ENCODE results near the gene LDLRAD4.
"Not testable (repeated sequence)": the region's sequence is repeated elsewhere in the genome, so short reads cannot be mapped to it uniquely, and the experiment has no call there.

Gene LDLRAD4

DNA sequence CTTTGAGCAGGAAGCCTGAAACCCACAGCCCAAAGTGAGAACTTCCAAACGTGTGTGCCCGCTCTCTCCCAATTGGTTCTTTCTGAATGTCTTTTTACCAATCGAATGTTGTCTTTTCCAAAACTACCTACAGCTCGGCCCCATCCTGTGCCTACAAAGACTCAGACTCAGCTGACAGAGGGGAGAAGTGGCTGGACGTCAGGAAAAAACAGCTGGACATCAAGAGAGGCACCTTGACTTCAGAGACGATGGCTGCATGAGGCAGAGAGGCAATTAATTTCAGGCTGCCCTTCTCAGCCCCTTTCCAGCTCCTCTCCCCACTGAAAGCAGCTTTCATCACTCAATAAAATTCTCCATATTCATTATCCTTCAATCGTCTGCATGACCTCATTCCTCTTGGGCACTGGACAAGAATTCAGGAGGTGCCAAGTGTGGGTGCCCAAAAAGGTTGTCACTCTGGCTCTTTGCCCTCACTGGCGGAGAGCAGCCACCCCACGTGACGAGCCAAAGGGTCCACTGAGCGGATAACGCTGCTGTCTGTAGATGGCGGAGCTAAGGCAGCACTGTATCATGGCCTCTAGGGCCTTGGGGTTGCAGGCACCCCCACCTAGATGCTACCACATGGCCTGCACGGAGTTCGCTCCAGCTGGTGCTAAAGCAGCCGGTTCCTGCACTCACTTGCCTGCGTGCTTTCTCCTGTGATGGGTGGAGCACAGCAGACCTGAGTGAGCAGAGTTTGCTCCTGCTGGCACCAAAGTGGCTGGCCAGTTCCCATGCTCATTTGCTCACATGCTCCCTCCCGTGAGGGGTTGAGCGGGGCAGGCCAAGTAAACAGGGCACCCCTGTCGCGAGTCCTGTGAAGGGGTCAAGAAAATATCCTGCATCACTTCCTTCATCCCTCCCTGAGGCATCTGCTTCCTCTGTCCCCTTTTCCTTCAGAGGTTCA lies 469.9 kb downstream of the LDLRAD4 start:
- DNase-seq (ENCODE audit: low read depth) = no peak

DNA sequence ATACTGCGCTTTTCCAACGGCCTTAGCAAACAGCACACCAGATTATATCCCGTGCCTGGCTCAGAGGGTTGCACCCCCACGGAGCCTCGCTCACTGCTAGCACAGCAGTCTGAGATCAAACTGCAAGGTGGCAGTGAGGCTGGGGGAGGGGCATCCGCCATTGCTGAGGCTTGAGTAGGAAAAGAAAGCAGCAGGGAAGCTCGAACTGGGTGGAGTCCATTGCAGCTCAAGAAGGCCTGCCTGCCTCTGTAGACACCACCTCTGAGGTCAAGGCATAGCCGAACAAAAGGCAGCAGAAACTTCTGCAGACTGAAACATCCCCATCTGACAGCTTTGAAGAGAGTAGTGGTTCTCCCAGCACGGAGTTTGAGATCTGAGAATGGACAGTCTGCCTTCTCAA lies 471.5 kb downstream of the LDLRAD4 start:
- not testable (repeated sequence) for DNase-seq (ENCODE audit: low read depth)

DNA sequence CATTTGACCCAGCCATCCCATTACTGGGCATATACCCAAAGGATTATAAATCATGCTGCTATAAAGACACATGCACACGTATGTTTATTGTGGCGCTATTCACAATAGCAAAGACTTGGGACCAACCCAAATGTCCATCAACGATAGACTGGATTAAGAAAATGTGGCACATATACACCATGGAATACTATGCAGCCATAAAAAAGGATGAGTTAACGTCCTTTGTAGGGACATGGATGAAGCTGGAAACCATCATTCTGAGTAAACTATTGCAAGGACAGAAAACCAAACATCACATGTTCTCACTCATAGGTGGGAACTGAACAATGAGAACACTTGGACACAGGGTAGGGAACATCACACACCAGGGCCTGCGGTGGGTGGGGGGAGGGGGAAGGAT lies 476.8 kb downstream of the LDLRAD4 start:
- DNase-seq (ENCODE audit: low read depth) = not testable (repeated sequence)

DNA sequence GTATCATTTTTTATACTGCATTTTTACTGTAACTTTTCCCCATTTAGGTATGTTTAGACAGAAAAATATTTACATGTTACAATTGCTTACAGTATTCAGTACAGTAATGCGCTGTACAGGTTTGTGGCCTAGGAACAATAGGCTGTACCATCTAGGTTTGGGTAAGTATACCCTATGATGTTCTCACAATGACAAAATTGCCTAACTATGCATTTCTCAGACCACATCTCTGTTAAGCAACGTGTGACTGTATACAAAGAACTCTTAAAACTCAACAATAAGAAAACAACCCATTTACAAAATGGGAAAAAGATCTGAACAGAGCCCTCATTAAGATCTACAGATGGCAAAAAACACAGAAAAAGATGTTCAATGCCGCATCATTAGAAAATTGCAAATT lies 478.4 kb downstream of the LDLRAD4 start:
- DNase-seq (ENCODE audit: low read depth) = no peak

DNA sequence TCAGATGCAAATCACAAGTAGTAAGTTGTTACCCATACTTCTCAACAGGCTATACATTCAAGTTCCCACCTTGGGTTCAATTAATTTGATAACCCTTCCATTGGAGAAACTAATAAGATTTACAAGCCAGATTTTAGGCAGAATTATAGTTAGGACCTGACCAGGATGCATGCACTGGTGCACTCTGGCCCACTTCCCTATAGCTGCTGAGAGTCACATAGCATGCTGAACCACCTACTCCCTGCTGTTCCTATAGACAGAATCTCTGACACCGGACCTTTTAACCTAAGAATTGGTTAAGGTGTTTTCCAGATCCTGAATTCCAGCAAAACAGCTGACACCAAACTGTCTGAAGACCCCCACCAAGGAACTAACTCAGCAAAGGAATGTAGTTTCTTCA lies 481.6 kb downstream of the LDLRAD4 start:
- no peak for DNase-seq (ENCODE audit: low read depth)
